Retina (tissue), 1 donor: Measurements from ENCODE around the gene DNAJC5G.
A peak's percentile ranks its signal among the peaks of the same experiment; 100 is the strongest.
"Not testable (repeated sequence)": the region's sequence is repeated elsewhere in the genome, so short reads cannot be mapped to it uniquely, and the experiment has no call there.

Source experiments
- DNase-seq: peaks from one replicate; pipeline ENCODE4 v3.0.0-alpha.2; 2016

The DNAJC5G gene

GRCh38 chr2:27255187-27255586 is 20.0 kb upstream of the DNAJC5G start:
- DNase-seq, result no peak

- DNase-seq, result no peak
Observed at GRCh38 chr2:27255660-27256059, 19.6 kb upstream of the DNAJC5G start.

- no peak for DNase-seq
Observed at GRCh38 chr2:27256855-27257454, 18.3 kb upstream of the DNAJC5G start.

- DNase-seq, result no peak
Observed at GRCh38 chr2:27258051-27258450, 17.2 kb upstream of the DNAJC5G start.

- DNase-seq, result peak; percentile 23
Observed at GRCh38 chr2:27261241-27261925, 13.8 kb upstream of the DNAJC5G start.

- DNase-seq, result no peak
Observed at GRCh38 chr2:27261926-27262298, 13.3 kb upstream of the DNAJC5G start.

- peak; percentile 75 for DNase-seq
Observed at GRCh38 chr2:27262379-27263286, 12.6 kb upstream of the DNAJC5G start, which contains the start of gene SLC30A3. Gene SLC30A3, minus strand, starts transcription at chr2:27263047. Its CDS starts 141 bp downstream, at chr2:27262906.

- DNase-seq, result peak; percentile 56
Observed at GRCh38 chr2:27263287-27264252, 11.7 kb upstream of the DNAJC5G start.

GRCh38 chr2:27264253-27264752 is 10.9 kb upstream of the DNAJC5G start:
- peak; percentile 46 for DNase-seq

- peak; percentile 89 for DNase-seq
Observed at GRCh38 chr2:27264753-27265535, 10.3 kb upstream of the DNAJC5G start.

GRCh38 chr2:27265536-27265870 is 9.7 kb upstream of the DNAJC5G start:
- no peak for DNase-seq

GRCh38 chr2:27268296-27268695 is 6.9 kb upstream of the DNAJC5G start:
- not testable (repeated sequence) for DNase-seq

GRCh38 chr2:27270131-27270530 is 5.1 kb upstream of the DNAJC5G start:
- no peak for DNase-seq

- no peak for DNase-seq
Observed at GRCh38 chr2:27270670-27271069, 4.6 kb upstream of the DNAJC5G start.

- no peak for DNase-seq
Observed at GRCh38 chr2:27271631-27272340, 3.4 kb upstream of the DNAJC5G start.

- not testable (repeated sequence) for DNase-seq
Observed at GRCh38 chr2:27272537-27273522, 2.4 kb upstream of the DNAJC5G start.

GRCh38 chr2:27278010-27278409 is 2.8 kb downstream of the DNAJC5G start:
- DNase-seq, result no peak

GRCh38 chr2:27280826-27281225 is 5.6 kb downstream of the DNAJC5G start:
- no peak for DNase-seq

GRCh38 chr2:27281442-27281841 is 6.2 kb downstream of the DNAJC5G start:
- no peak for DNase-seq
